Glutamatergic neuron (in vitro differentiated cells): Measurements from ENCODE around the gene PCDH9. TPM values are rescaled to one million over a fixed set of nuclear protein-coding genes. Genes with fewer than 3 reads are reported as not detected.
A peak's percentile ranks its signal among the peaks of the same experiment; 100 is the strongest.

ENCODE experiments used
- DNase-seq: peaks from one replicate; pipeline ENCODE4 v3.0.0; 2022
- H3K27ac Mint-ChIP-seq: one replicate; pipeline ENCODE4 v1.8.0; 2020; ENCODE audit warnings: mild to moderate bottlenecking, mixed read lengths, inconsistent platforms; ENCODE audit not compliant: unreplicated experiment
- H3K27me3 Mint-ChIP-seq: one replicate; pipeline ENCODE4 v1.8.0; 2020; ENCODE audit warnings: mild to moderate bottlenecking, moderate library complexity, mixed read lengths, inconsistent platforms; ENCODE audit not compliant: unreplicated experiment
- H3K36me3 Mint-ChIP-seq: one replicate; pipeline ENCODE4 v1.8.0; 2020; ENCODE audit warnings: mild to moderate bottlenecking, mixed read lengths, inconsistent platforms; ENCODE audit not compliant: unreplicated experiment
- H3K4me1 Mint-ChIP-seq: one replicate; pipeline ENCODE4 v1.8.0; 2020; ENCODE audit warnings: mild to moderate bottlenecking, low read depth, mixed read lengths, inconsistent platforms; ENCODE audit not compliant: unreplicated experiment
- H3K4me3 Mint-ChIP-seq: one replicate; pipeline ENCODE4 v1.8.0; 2020; ENCODE audit warnings: mild to moderate bottlenecking, mixed read lengths, inconsistent platforms; ENCODE audit not compliant: unreplicated experiment
- H3K9me3 Mint-ChIP-seq: one replicate; pipeline ENCODE4 v1.8.0; 2020; ENCODE audit warnings: mild to moderate bottlenecking, moderate library complexity, mixed read lengths, inconsistent platforms; ENCODE audit not compliant: unreplicated experiment
- total RNA-seq: library from RNA; stranded (reverse); fragmentation: NEBNext Ultra II Directional; extraction: Animal tissue kit (Norgen Biotek cat#: 25700); gene quantifications from one replicate; pipeline ENCODE4 v1.2.1, GENCODE V29; 2021; ENCODE audit not compliant: unreplicated experiment
- TF ChIP-seq, protein P1 (sequence below): fragments of 200-600 bp; sonication (generic); IDR thresholded peaks from one replicate; pipeline ENCODE4 v1.5.0; 2021; ENCODE audit not compliant: partially characterized antibody, unreplicated experiment

PCDH9 gene
- total RNA-seq, 1 donor from 2014 or later, result 43.3 TPM

- Mint-ChIP-seq H3K4me3 (no peak overlapping the region), H3K27ac (peak overlapping the region; percentile 71), H3K27me3 (no peaks in the 10 kb centered on the region), H3K9me3 (no peaks in the 10 kb centered on the region), H3K36me3 (no peaks in the 10 kb centered on the region), H3K4me1 (peaks cover 23% of the 10 kb centered on the region)
- no peak for DNase-seq
- TF ChIP-seq, protein P1, sequence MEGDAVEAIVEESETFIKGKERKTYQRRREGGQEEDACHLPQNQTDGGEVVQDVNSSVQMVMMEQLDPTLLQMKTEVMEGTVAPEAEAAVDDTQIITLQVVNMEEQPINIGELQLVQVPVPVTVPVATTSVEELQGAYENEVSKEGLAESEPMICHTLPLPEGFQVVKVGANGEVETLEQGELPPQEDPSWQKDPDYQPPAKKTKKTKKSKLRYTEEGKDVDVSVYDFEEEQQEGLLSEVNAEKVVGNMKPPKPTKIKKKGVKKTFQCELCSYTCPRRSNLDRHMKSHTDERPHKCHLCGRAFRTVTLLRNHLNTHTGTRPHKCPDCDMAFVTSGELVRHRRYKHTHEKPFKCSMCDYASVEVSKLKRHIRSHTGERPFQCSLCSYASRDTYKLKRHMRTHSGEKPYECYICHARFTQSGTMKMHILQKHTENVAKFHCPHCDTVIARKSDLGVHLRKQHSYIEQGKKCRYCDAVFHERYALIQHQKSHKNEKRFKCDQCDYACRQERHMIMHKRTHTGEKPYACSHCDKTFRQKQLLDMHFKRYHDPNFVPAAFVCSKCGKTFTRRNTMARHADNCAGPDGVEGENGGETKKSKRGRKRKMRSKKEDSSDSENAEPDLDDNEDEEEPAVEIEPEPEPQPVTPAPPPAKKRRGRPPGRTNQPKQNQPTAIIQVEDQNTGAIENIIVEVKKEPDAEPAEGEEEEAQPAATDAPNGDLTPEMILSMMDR, result no peak
These were observed 820.6 kb downstream of the PCDH9 start for GRCh38 chr13:66409542-66409941.

GRCh38 chr13:66407128-66407527, 823.0 kb downstream of the PCDH9 start:
- TF ChIP-seq, protein P1, result no peak
- no peak for DNase-seq
- Mint-ChIP-seq H3K36me3 (no peaks in the 10 kb centered on the region), H3K27ac (peak overlapping the region; percentile 11), H3K4me3 (no peak overlapping the region), H3K4me1 (peaks cover 23% of the 10 kb centered on the region), H3K9me3 (no peaks in the 10 kb centered on the region), H3K27me3 (no peaks in the 10 kb centered on the region)

- H3K9me3 Mint-ChIP-seq, result no peaks in the 10 kb centered on the region
- peaks cover 23% of the 10 kb centered on the region for H3K4me1 Mint-ChIP-seq
- no peaks in the 10 kb centered on the region for H3K36me3 Mint-ChIP-seq
- DNase-seq, result no peak
- no peak overlapping the region for H3K4me3 Mint-ChIP-seq
- H3K27ac Mint-ChIP-seq, result no peak overlapping the region
- TF ChIP-seq, protein P1, result no peak
- H3K27me3 Mint-ChIP-seq, result no peaks in the 10 kb centered on the region
These were observed 824.0 kb downstream of the PCDH9 start for GRCh38 chr13:66405908-66406802.

GRCh38 chr13:66402546-66402945, 827.6 kb downstream of the PCDH9 start:
- Mint-ChIP-seq H3K27me3 (no peaks in the 10 kb centered on the region), H3K4me3 (no peak overlapping the region)
- TF ChIP-seq, protein P1, result no peak

DNA sequence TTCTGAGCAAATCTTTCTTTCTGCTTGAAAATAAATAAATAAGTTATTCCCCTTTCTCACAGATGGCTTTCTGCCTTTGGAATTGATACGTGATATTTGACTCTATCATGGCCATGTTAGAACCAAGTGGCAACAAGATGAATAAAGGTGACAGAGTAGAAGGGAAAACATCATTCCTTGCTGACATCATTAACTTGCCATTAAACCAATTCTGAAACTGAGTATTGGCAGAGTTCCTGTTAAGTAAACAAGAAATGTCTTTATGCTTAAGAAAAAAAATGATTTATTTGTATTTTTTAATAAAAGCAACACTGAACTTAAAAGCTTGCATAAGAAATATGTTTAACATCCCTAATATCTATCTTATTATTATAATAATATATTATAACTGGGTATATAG, 828.1 kb downstream of the PCDH9 start:
- TF ChIP-seq, protein P1, result no peak
- H3K27me3 Mint-ChIP-seq, result no peaks in the 10 kb centered on the region

More at GRCh38 chr13:66402546-66402945, 827.6 kb downstream of the PCDH9 start:
- DNase-seq, result no peak
- Mint-ChIP-seq H3K4me1 (peaks cover 10% of the 10 kb centered on the region), H3K27ac (no peak overlapping the region), H3K36me3 (no peaks in the 10 kb centered on the region), H3K9me3 (no peaks in the 10 kb centered on the region)

More for the DNA sequence above, 828.1 kb downstream of the PCDH9 start:
- no peak for DNase-seq
- Mint-ChIP-seq H3K27ac (no peak overlapping the region), H3K4me3 (no peak overlapping the region), H3K36me3 (no peaks in the 10 kb centered on the region), H3K9me3 (no peaks in the 10 kb centered on the region), H3K4me1 (peaks cover 7% of the 10 kb centered on the region)
